Astrocyte (in vitro differentiated cells and primary cell): Measurements from ENCODE around the gene CHST7. TPM values are rescaled to one million over a fixed set of nuclear protein-coding genes. Genes with fewer than 3 reads are reported as not detected.
"Not testable (repeated sequence)": the region's sequence is repeated elsewhere in the genome, so short reads cannot be mapped to it uniquely, and the experiment has no call there.

ENCODE experiments used
- DNase-seq: peaks from one replicate; pipeline ENCODE4 v3.0.0-alpha.2; 2010; ENCODE audit warnings: low read depth
- FAIRE-seq: peaks from 2 replicates; lab custom pipeline; 2011; peaks lifted over from hg19 to GRCh38; lab: Jason Lieb, UNC
- H2AFZ ChIP-seq: 2 replicates; pipeline ENCODE4 v1.6.0; 2012; ENCODE audit warnings: low read depth, low read length, inconsistent platforms
- H3K27ac ChIP-seq: 2 replicates; pipeline ENCODE4 v1.5.1; 2011; ENCODE audit warnings: low read depth, low read length, inconsistent platforms
- H3K27me3 ChIP-seq: 2 replicates; pipeline ENCODE4 v1.6.0; 2011; ENCODE audit warnings: low read length, inconsistent platforms; ENCODE audit not compliant: insufficient read depth
- H3K36me3 ChIP-seq: 2 replicates; pipeline ENCODE4 v1.5.1; 2011; ENCODE audit warnings: low read length, inconsistent platforms; ENCODE audit not compliant: insufficient read depth
- H3K4me1 ChIP-seq: 2 replicates; pipeline ENCODE4 v1.5.1; 2011; ENCODE audit warnings: low read length, inconsistent platforms; ENCODE audit not compliant: insufficient read depth
- H3K4me2 ChIP-seq: 2 replicates; pipeline ENCODE4 v1.6.0; 2012; ENCODE audit warnings: low read length, inconsistent platforms
- H3K4me3 ChIP-seq: 2 replicates; pipeline ENCODE4 v1.5.1; 2011; ENCODE audit warnings: low read depth, mild to moderate bottlenecking, low read length, inconsistent platforms; ENCODE audit not compliant: insufficient read depth
- H3K79me2 ChIP-seq: 2 replicates; pipeline ENCODE4 v1.6.0; 2012; ENCODE audit warnings: mild to moderate bottlenecking, low read length, inconsistent platforms; ENCODE audit not compliant: insufficient read depth
- H3K9ac ChIP-seq: 2 replicates; pipeline ENCODE4 v1.6.0; 2012; ENCODE audit warnings: mild to moderate bottlenecking, low read length, inconsistent platforms
- H3K9me3 ChIP-seq: 2 replicates; pipeline ENCODE4 v1.5.1; 2012; ENCODE audit warnings: low read depth, mild to moderate bottlenecking, low read length, inconsistent platforms; ENCODE audit not compliant: insufficient read depth
- H4K20me1 ChIP-seq: 2 replicates; pipeline ENCODE4 v1.6.0; 2012; ENCODE audit warnings: low read length, inconsistent platforms; ENCODE audit not compliant: insufficient read depth
- H3K27ac Mint-ChIP-seq: one replicate; pipeline ENCODE4 v1.8.0; 2021; ENCODE audit warnings: mild to moderate bottlenecking, mixed read lengths; ENCODE audit not compliant: unreplicated experiment
- H3K27me3 Mint-ChIP-seq: one replicate; pipeline ENCODE4 v1.8.0; 2021; ENCODE audit warnings: low read depth, mixed read lengths; ENCODE audit not compliant: unreplicated experiment
- H3K36me3 Mint-ChIP-seq: one replicate; pipeline ENCODE4 v1.8.0; 2021; ENCODE audit warnings: low read depth, mixed read lengths; ENCODE audit not compliant: unreplicated experiment
- H3K4me1 Mint-ChIP-seq: one replicate; pipeline ENCODE4 v1.8.0; 2021; ENCODE audit warnings: low read depth, mixed read lengths; ENCODE audit not compliant: unreplicated experiment
- H3K4me3 Mint-ChIP-seq: one replicate; pipeline ENCODE4 v1.8.0; 2021; ENCODE audit warnings: mild to moderate bottlenecking, moderate library complexity, mixed read lengths; ENCODE audit not compliant: unreplicated experiment
- H3K9me3 Mint-ChIP-seq: one replicate; pipeline ENCODE4 v1.8.0; 2021; ENCODE audit warnings: mild to moderate bottlenecking, mixed read lengths; ENCODE audit not compliant: unreplicated experiment
- EZH2 ChIP-seq: IDR thresholded peaks from 2 replicates; pipeline ENCODE4 v1.6.1; 2012; ENCODE audit warnings: mild to moderate bottlenecking, low read length, inconsistent platforms; ENCODE audit not compliant: insufficient read depth
- total RNA-seq: library from RNA; stranded (reverse); gene quantifications from 2 replicates; pipeline ENCODE4 v1.2.1, GENCODE V29; 2021
- TF ChIP-seq, protein P1 (sequence below): IDR thresholded peaks from 2 replicates; pipeline ENCODE4 v1.5.1; 2011; ENCODE audit warnings: low read depth, mild to moderate bottlenecking, inconsistent platforms, low read length, moderate library complexity; ENCODE audit not compliant: insufficient read depth

The CHST7 gene
- total RNA-seq, 1 donor from 2014 or later: 15.4 TPM

DNA sequence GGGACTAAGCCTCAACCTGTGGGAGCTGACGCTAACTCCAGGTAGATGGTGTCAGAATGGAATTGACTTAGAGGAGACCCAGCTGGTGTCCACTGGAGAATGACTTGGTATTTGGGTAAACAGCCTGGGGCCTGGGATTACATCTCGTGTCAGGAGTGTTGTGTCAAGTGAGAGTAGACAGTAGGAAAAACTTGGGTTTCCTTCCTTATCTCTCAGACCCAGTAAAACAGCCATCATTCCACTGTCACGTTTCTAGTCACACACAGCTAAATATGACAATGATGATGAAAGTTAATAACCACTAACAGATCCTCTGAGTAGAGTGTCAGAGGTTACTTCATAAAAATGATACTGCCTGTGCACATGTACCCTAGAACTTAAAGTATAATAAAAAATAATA, 42.1 kb upstream of the CHST7 start:
- Mint-ChIP-seq H3K4me1 (peaks cover 4% of the 10 kb centered on the region), H3K9me3 (no peaks in the 10 kb centered on the region), H3K36me3 (no peaks in the 10 kb centered on the region), H3K27ac (no peak overlapping the region), H3K4me3 (no peak overlapping the region), H3K27me3 (no peaks in the 10 kb centered on the region)
- no peaks in the 10 kb centered on the region for H3K36me3 ChIP-seq
- DNase-seq (no peak), FAIRE-seq (no peak)
- H3K9me3 ChIP-seq: no peaks in the 10 kb centered on the region
- H3K4me2 ChIP-seq: no peak overlapping the region
- no peak overlapping the region for H3K4me3 ChIP-seq
- no peak overlapping the region for H3K9ac ChIP-seq
- H2AFZ ChIP-seq: no peak overlapping the region
- no peaks in the 10 kb centered on the region for H3K79me2 ChIP-seq
- H4K20me1 ChIP-seq: no peaks in the 10 kb centered on the region
- H3K27ac ChIP-seq: no peak overlapping the region
- TF ChIP-seq EZH2: no peak
- TF ChIP-seq, protein P1, sequence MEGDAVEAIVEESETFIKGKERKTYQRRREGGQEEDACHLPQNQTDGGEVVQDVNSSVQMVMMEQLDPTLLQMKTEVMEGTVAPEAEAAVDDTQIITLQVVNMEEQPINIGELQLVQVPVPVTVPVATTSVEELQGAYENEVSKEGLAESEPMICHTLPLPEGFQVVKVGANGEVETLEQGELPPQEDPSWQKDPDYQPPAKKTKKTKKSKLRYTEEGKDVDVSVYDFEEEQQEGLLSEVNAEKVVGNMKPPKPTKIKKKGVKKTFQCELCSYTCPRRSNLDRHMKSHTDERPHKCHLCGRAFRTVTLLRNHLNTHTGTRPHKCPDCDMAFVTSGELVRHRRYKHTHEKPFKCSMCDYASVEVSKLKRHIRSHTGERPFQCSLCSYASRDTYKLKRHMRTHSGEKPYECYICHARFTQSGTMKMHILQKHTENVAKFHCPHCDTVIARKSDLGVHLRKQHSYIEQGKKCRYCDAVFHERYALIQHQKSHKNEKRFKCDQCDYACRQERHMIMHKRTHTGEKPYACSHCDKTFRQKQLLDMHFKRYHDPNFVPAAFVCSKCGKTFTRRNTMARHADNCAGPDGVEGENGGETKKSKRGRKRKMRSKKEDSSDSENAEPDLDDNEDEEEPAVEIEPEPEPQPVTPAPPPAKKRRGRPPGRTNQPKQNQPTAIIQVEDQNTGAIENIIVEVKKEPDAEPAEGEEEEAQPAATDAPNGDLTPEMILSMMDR: no peak
- no peaks in the 10 kb centered on the region for H3K27me3 ChIP-seq
- H3K4me1 ChIP-seq: no peaks in the 10 kb centered on the region

DNA sequence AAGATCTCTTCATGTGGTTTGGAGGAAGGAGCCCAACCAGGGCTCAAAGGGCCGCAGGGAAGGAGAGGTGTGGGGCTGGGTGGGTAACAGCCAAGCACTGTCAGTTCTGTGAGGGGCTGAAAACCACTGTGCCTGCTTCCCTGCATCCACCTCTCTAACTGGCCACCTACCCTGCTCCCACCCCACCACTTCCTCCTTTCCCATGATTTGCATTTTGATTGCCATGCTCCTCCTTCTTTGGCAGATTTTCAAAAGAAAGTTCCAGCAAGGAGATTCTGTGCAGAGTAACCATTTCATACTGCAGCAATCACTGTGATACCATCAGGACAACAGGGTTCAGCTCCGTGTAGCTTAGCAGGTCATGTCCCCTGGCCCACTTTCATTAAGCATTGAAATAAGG, 30.1 kb upstream of the CHST7 start:
- Histone ChIP-seq H3K4me3 (no peak overlapping the region), H3K27ac (no peak overlapping the region), H2AFZ (no peak overlapping the region), H3K27me3 (no peaks in the 10 kb centered on the region), H3K36me3 (peaks cover 7% of the 10 kb centered on the region), H3K4me2 (no peak overlapping the region), H3K9ac (no peak overlapping the region), H3K9me3 (no peaks in the 10 kb centered on the region), H3K79me2 (peaks cover 38% of the 10 kb centered on the region), H3K4me1 (peaks cover 12% of the 10 kb centered on the region), H4K20me1 (no peaks in the 10 kb centered on the region)
- TF ChIP-seq EZH2: no peak
- TF ChIP-seq, protein P1: no peak
- peak overlapping the region; percentile 62 for H3K27ac Mint-ChIP-seq
- DNase-seq: no peak
- peaks cover 11% of the 10 kb centered on the region for H3K4me1 Mint-ChIP-seq
- no peak for FAIRE-seq
- H3K36me3 Mint-ChIP-seq: peaks cover 4% of the 10 kb centered on the region
- no peaks in the 10 kb centered on the region for H3K9me3 Mint-ChIP-seq
- H3K27me3 Mint-ChIP-seq: no peaks in the 10 kb centered on the region
- no peak overlapping the region for H3K4me3 Mint-ChIP-seq

DNA sequence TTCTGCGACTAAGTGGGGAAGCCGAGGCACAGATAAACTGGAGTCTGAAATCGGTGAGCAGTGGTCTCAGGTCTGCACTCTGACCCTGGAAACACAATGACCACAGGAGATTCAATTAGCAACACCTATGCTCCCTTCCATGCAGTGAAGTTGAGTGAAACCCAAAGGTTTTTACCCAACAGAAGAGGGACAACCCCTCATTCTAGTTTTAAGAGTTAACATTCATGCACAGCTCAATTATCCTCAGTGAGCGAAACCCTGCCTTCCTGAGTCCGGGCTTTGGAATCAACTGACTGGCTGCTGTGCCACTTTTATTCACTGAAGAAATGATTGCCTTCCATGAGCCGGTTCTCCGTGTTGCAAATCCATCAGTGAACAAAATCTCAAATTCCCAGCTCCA, 29.0 kb upstream of the CHST7 start:
- not testable (repeated sequence) for H3K36me3 Mint-ChIP-seq, H3K36me3 ChIP-seq, H3K9me3 Mint-ChIP-seq, H3K27me3 Mint-ChIP-seq, DNase-seq, H2AFZ ChIP-seq, H4K20me1 ChIP-seq, H3K27me3 ChIP-seq, H3K9me3 ChIP-seq
- H3K27ac ChIP-seq: peak overlapping the region; percentile 96
- peak; percentile 20 for FAIRE-seq
- H3K4me2 ChIP-seq: peak overlapping the region; percentile 96
- H3K4me3 Mint-ChIP-seq: peak overlapping the region; percentile 93
- H3K79me2 ChIP-seq: peaks cover 47% of the 10 kb centered on the region
- H3K9ac ChIP-seq: peak overlapping the region; percentile 99
- H3K4me1 Mint-ChIP-seq: peaks cover 12% of the 10 kb centered on the region
- H3K27ac Mint-ChIP-seq: peak overlapping the region; percentile 98
- peak overlapping the region; percentile 86 for H3K4me3 ChIP-seq
- peaks cover 12% of the 10 kb centered on the region for H3K4me1 ChIP-seq
